SH-SY5Y (cell line): ENCODE data around the gene NKX1-2.

Experiments
- GATA2 ChIP-seq: IDR thresholded peaks from 2 replicates; pipeline ENCODE4 v1.6.1; 2011; ENCODE audit warnings: mild to moderate bottlenecking, low read depth, low read length
- GATA3 ChIP-seq: IDR thresholded peaks from 2 replicates; pipeline ENCODE4 v1.6.1; 2011; ENCODE audit warnings: low read depth, mild to moderate bottlenecking, low read length, moderate library complexity

DNA sequence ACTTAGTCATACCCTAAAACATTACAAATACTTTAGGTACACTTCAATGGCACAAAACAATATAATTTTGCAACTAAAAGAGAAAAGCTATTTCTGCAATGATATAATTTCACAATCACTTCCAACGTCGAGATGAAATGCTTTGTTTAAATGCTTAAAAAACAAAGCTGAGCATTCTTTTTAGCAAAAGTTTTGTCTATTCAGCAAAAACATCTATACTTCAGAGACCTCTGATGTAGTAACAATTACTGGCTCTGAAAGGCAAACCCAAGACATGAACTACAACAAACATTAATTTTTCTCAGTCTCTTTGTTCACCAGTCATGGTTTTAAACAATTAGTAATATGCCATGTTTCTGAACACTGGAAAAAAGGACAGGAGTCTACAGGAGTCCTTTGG, 47.6 kb downstream of the NKX1-2 start:
- no peak for TF ChIP-seq GATA2
- no peak for TF ChIP-seq GATA3
